Hepatocyte (in vitro differentiated cells): Measurements from ENCODE around the gene SNX1. TPM values are rescaled to one million over a fixed set of nuclear protein-coding genes. Genes with fewer than 3 reads are reported as not detected.

Source experiments
- DNase-seq: peaks from one replicate; pipeline ENCODE4 v3.0.0-alpha.2; 2016; ENCODE audit warnings: low spot score
- H2AFZ ChIP-seq: fragments of 200-600 bp; sonication (generic); 2 replicates; pipeline ENCODE4 v1.6.0; 2016; ENCODE audit warnings: antibody characterized with exemption, mild to moderate bottlenecking
- H3K27ac ChIP-seq: fragments of 200-600 bp; sonication (generic); 2 replicates; pipeline ENCODE4 v1.5.1; 2016; ENCODE audit warnings: mild to moderate bottlenecking
- H3K27me3 ChIP-seq: fragments of 200-600 bp; sonication (generic); 2 replicates; pipeline ENCODE4 v1.6.1; 2016
- H3K36me3 ChIP-seq: fragments of 200-600 bp; sonication (generic); replicated peaks from 2 replicates; pipeline ENCODE4 v1.5.1; 2016; ENCODE audit warnings: low read depth; ENCODE audit not compliant: insufficient read depth
- H3K4me1 ChIP-seq: fragments of 200-600 bp; sonication (generic); 2 replicates; pipeline ENCODE4 v1.5.1; 2016; ENCODE audit warnings: mild to moderate bottlenecking, moderate library complexity; ENCODE audit not compliant: insufficient read depth
- H3K4me2 ChIP-seq: fragments of 200-600 bp; sonication (generic); 2 replicates; pipeline ENCODE4 v1.6.0; 2016
- H3K4me3 ChIP-seq: fragments of 200-600 bp; sonication (generic); 2 replicates; pipeline ENCODE4 v1.5.1; 2016; ENCODE audit warnings: mild to moderate bottlenecking
- H3K79me2 ChIP-seq: fragments of 200-600 bp; sonication (generic); 2 replicates; pipeline ENCODE4 v1.6.0; 2017; ENCODE audit warnings: mild to moderate bottlenecking
- H3K9me2 ChIP-seq: fragments of 200-600 bp; sonication (generic); replicated peaks from 2 replicates; pipeline ENCODE4 v1.6.0; 2017; ENCODE audit warnings: mild to moderate bottlenecking; ENCODE audit not compliant: insufficient read depth
- H3K9me3 ChIP-seq: fragments of 200-600 bp; sonication (generic); 2 replicates; pipeline ENCODE4 v1.5.1; 2016; ENCODE audit warnings: low read depth, mild to moderate bottlenecking
- H4K20me1 ChIP-seq: fragments of 200-600 bp; sonication (generic); 2 replicates; pipeline ENCODE4 v1.6.0; 2016; ENCODE audit warnings: mild to moderate bottlenecking; ENCODE audit not compliant: insufficient read depth, poor library complexity, severe bottlenecking
- CTCF ChIP-seq: fragments of 200-600 bp; sonication (generic); IDR thresholded peaks from 2 replicates; pipeline ENCODE4 v1.5.1; 2016; ENCODE audit warnings: antibody characterized with exemption, mild to moderate bottlenecking; ENCODE audit not compliant: poor library complexity
- EZH2 ChIP-seq: fragments of 200-600 bp; sonication (generic); IDR thresholded peaks from 2 replicates; pipeline ENCODE4 v1.6.1; 2016; ENCODE audit warnings: antibody characterized with exemption, mild to moderate bottlenecking, borderline replicate concordance
- EZH2phosphoT487 ChIP-seq: fragments of 200-600 bp; sonication (generic); IDR thresholded peaks from one replicate; pipeline ENCODE4 v1.6.1; 2018; ENCODE audit warnings: antibody characterized with exemption, mild to moderate bottlenecking, low read depth, moderate library complexity; ENCODE audit not compliant: unreplicated experiment, severe bottlenecking
- WGBS: methylation state at CpG from one replicate; pipeline ENCODE4 v1.1.6; 2016; ENCODE audit warnings: low lambda C conversion rate; ENCODE audit errors: missing lambda C conversion rate; 5-methylcytosine and 5-hydroxymethylcytosine counted together
- polyA plus RNA-seq: library from polyadenylated mRNA; unstranded; fragments of >200 nt; fragmentation: Nextera tagmentation; extraction: Ambion mirVana; gene quantifications from 2 replicates; pipeline ENCODE4 v1.2.1, GENCODE V29; 2016
- total RNA-seq: library from RNA; depleted of rRNA; stranded (reverse); fragments of >200 nt; gene quantifications from 2 replicates; pipeline ENCODE4 v1.2.3, GENCODE V29; 2014

The SNX1 gene
- total and polyA plus RNA-seq, 2 experiments from 2014 or later: 64.9 to 103 TPM

GRCh38 chr15:64060716-64061115 is 35.1 kb upstream of the SNX1 start:
- no peaks in the 10 kb centered on the region for H4K20me1 ChIP-seq
- H3K79me2 ChIP-seq: no peaks in the 10 kb centered on the region
- H3K4me3 ChIP-seq: no peak overlapping the region
- no peak overlapping the region for H3K27ac ChIP-seq
- WGBS: 97% methylated on average over 13 of the region's 29 CpGs
- no peaks in the 10 kb centered on the region for H3K9me2 ChIP-seq
- no peaks in the 10 kb centered on the region for H3K36me3 ChIP-seq
- no peak for TF ChIP-seq EZH2
- TF ChIP-seq CTCF: no peak
- TF ChIP-seq EZH2phosphoT487: no peak
- no peaks in the 10 kb centered on the region for H3K9me3 ChIP-seq
- H3K4me1 ChIP-seq: no peaks in the 10 kb centered on the region
- no peak overlapping the region for H3K4me2 ChIP-seq
- no peak for DNase-seq
- H3K27me3 ChIP-seq: no peaks in the 10 kb centered on the region
- H2AFZ ChIP-seq: no peak overlapping the region

GRCh38 chr15:64066451-64066850 is 29.3 kb upstream of the SNX1 start:
- H3K4me1 ChIP-seq: peaks cover under 1% of the 10 kb centered on the region
- no peak overlapping the region for H3K4me2 ChIP-seq
- no peak overlapping the region for H2AFZ ChIP-seq
- H3K9me2 ChIP-seq: no peaks in the 10 kb centered on the region
- H4K20me1 ChIP-seq: no peaks in the 10 kb centered on the region
- H3K36me3 ChIP-seq: no peaks in the 10 kb centered on the region
- no peaks in the 10 kb centered on the region for H3K27me3 ChIP-seq
- no peak for TF ChIP-seq CTCF
- no peak for TF ChIP-seq EZH2
- TF ChIP-seq EZH2phosphoT487: no peak
- 85% methylated on average over 1 of the region's 1 CpG for WGBS
- H3K79me2 ChIP-seq: no peaks in the 10 kb centered on the region
- no peaks in the 10 kb centered on the region for H3K9me3 ChIP-seq
- DNase-seq: no peak
- no peak overlapping the region for H3K4me3 ChIP-seq
- no peak overlapping the region for H3K27ac ChIP-seq

DNA sequence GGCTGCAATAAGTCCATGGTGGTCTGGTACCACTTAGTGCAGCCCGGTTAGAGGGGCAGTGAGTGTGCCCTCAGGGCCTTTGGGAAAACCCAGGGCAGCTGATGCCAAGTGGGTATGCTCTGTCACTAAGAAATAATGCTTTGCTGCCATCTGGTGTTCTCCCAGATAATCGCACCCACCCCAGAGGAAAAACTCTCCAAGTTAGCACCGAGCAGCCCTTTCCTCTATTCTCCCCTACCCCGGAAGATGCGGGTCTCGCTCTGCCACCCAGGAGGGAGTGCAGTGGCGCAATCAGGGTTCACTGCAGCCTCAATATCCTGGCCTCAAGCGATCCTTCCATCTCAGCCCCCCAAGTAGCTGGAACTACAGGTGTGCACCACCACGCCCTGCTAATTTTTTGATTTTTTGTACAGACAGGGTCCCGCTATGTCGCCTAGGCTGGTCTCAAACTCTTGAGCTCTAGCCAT is 28.2 kb upstream of the SNX1 start:
- H3K4me1 ChIP-seq: peaks cover 11% of the 10 kb centered on the region
- H3K27ac ChIP-seq: no peak overlapping the region
- WGBS: 40% methylated on average over 9 of the region's 11 CpGs
- TF ChIP-seq CTCF: peak; percentile 82
- TF ChIP-seq EZH2: no peak
- H3K4me2 ChIP-seq: peak overlapping the region; percentile 23
- no peaks in the 10 kb centered on the region for H3K36me3 ChIP-seq
- H3K4me3 ChIP-seq: no peak overlapping the region
- DNase-seq: peak; percentile 82
- H3K79me2 ChIP-seq: no peaks in the 10 kb centered on the region
- no peak overlapping the region for H2AFZ ChIP-seq
- H3K9me2 ChIP-seq: no peaks in the 10 kb centered on the region
- H3K27me3 ChIP-seq: no peaks in the 10 kb centered on the region
- no peaks in the 10 kb centered on the region for H3K9me3 ChIP-seq
- no peaks in the 10 kb centered on the region for H4K20me1 ChIP-seq

DNA sequence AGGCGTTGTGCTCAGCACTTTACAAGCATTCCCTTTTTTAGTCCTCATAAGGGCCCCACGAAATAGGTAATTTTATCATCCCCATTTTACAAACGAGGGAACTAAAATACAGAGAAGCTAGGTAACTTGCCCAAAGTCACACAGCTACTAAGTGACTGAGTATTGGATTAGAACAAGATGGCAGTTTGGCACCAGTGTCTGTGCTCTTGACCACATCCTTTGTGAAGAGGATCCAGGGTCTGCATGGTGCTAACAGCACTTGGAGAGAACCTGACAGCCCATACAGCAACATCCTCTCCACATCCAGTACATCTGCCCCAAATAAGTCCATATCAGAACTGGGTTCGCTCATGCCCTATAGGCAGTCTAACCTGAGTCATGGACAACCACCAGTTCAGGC is 27.6 kb upstream of the SNX1 start:
- 75% methylated on average over 4 of the region's 4 CpGs for WGBS
- no peak overlapping the region for H3K4me3 ChIP-seq
- no peaks in the 10 kb centered on the region for H3K9me2 ChIP-seq
- no peaks in the 10 kb centered on the region for H3K9me3 ChIP-seq
- H2AFZ ChIP-seq: no peak overlapping the region
- H3K79me2 ChIP-seq: no peaks in the 10 kb centered on the region
- no peaks in the 10 kb centered on the region for H4K20me1 ChIP-seq
- H3K4me2 ChIP-seq: no peak overlapping the region
- H3K36me3 ChIP-seq: no peaks in the 10 kb centered on the region
- peaks cover 11% of the 10 kb centered on the region for H3K4me1 ChIP-seq
- H3K27ac ChIP-seq: no peak overlapping the region
- no peak for TF ChIP-seq CTCF
- no peak for TF ChIP-seq EZH2phosphoT487
- TF ChIP-seq EZH2: no peak
- no peak for DNase-seq
- H3K27me3 ChIP-seq: no peaks in the 10 kb centered on the region
